ENCODE results near the gene EVC.
A peak's percentile ranks its signal among the peaks of the same experiment; 100 is the strongest.

EVC gene

DNA sequence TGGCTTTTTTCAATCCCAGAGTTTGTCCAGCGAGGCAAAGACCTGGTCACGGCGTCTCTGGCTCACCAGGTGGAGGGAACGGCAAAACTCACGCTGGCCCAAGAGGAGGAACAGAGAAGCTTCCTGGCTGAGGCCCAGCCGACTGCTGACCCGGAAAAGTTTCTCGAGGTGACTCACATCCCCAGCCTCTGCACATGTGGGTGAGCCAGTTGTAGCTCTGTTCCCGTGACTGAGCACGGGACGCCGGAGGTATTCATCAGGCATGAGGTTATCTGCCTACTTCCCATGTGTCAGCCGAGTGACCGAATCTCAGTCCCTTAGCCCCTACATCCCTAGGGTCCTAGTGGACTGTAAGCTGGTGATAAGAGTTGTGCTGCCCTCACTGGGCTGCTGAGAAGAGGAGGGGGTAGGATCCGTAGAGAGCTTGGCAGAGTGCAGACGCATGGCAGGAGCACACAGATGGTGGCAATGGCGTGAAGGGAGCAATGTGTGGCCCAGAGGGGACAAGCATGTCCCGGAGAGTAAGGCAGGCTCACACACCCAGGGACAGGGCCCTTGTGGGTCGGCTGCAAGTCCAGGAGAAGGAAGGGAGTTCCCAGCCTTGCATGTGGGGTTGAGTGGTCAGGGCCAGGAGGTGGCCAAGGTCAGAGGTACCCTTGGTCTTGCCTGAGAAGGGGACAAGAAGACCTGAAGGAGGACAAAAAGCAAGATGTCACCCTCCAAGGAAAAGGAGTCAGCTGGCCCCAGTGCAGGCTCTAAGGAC, 42.9 kb downstream of the EVC start:
- DNase-seq (ENCODE audit: extremely low read depth in 1 of 2, low read depth in 1 of 2): no peak

- no peak for DNase-seq (ENCODE audit: extremely low read depth in 1 of 2, low read depth in 1 of 2)
Measured at GRCh38 chr4:5754529-5754881, 43.5 kb downstream of the EVC start.

GRCh38 chr4:5755161-5755560, 44.2 kb downstream of the EVC start:
- no peak for DNase-seq (ENCODE audit: extremely low read depth in 1 of 2, low read depth in 1 of 2)

DNA sequence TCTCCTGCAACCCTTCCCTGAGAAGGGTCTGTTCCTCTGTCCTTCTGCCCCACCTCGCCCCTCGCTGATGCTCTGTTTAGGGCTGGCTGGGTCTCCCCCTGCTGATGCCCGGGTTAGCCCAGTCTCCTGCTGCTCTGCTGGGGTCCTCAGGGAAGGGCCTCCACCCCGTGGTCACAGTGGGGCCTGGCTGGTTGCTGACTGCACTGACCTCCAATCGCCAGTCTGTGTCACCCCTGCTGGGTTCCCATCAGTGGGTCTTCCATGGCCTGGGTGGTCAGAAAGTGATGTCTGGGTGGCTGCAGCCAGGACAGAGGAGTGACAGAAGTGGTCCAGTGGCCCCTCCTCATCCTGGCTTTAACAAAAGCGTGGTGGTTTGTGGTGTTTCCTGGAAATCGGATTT, 44.7 kb downstream of the EVC start:
- DNase-seq (ENCODE audit: extremely low read depth in 1 of 2, low read depth in 1 of 2): no peak

DNA sequence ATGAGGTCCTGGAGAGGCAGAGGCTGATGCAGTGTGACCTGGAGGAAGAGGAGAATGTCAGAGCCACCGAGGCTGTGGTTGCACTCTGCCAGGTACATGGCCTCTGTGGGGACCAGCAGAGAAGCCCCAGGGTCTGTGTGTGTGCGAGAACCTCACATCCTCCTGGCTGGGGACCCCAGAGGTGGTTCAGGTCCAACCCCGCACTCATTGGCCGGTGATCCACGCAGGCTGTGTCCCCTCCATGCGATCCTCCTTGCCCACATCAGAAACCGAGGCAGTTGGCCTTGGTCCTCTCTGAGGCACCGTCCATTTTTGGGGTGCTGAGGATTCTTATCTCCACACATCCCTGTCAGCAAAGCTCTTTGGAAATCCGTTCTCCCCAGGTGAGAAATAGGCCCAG, 45.3 kb downstream of the EVC start:
- DNase-seq (ENCODE audit: extremely low read depth in 1 of 2, low read depth in 1 of 2): no peak

GRCh38 chr4:5757091-5757490, 46.1 kb downstream of the EVC start:
- no peak for DNase-seq (ENCODE audit: extremely low read depth in 1 of 2, low read depth in 1 of 2)

GRCh38 chr4:5757536-5757935, 46.5 kb downstream of the EVC start:
- no peak for DNase-seq (ENCODE audit: extremely low read depth in 1 of 2, low read depth in 1 of 2)

DNA sequence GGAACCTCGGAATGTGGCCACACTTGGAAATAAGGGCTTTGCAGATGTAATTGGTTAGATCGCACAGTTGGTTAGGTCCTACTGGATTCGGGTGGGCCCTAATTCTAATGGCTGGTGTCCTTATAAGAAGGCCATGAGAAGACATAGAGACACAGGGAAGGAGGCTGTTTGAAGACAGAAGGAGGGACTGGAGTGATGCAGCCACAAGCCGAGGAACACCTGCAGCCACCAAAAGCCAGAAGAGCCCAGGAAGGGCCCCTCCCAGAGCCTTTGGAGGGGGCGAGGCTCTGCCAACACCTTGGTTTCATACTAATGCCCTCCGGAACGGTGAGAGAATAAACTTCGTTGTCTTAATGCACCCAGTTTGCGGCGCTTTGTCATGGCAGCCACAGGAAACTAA, 47.0 kb downstream of the EVC start:
- no peak for DNase-seq (ENCODE audit: extremely low read depth in 1 of 2, low read depth in 1 of 2)

GRCh38 chr4:5758741-5759140, 47.7 kb downstream of the EVC start:
- peak; percentile 3 to 53 for DNase-seq (ENCODE audit: extremely low read depth in 1 of 2, low read depth in 1 of 2)

GRCh38 chr4:5759236-5760075, 48.5 kb downstream of the EVC start:
- no peak for DNase-seq (ENCODE audit: extremely low read depth in 1 of 2, low read depth in 1 of 2)

DNA sequence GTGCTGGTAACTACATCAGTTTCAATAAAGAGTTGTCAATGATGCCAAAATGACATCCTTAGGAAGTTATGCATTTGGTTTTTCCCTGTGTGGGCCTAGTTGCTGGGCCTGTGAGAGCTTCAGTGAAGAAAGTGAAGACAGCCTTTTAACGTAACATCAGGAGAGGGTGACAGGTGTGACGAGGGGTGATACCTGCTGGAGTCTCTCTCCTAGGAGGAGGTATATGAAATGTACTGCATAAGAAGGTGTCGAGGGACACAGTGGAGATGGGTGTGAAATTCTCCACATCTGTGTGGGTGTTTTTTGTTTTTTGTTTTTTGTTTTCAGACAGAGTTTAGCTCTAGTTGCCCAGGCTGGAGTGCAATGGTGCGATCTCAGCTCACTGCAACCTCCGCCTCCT, 49.2 kb downstream of the EVC start:
- DNase-seq (ENCODE audit: extremely low read depth in 1 of 2, low read depth in 1 of 2): no peak

- DNase-seq (ENCODE audit: extremely low read depth in 1 of 2, low read depth in 1 of 2): no peak
Measured at GRCh38 chr4:5760936-5761480, 50.0 kb downstream of the EVC start.

DNA sequence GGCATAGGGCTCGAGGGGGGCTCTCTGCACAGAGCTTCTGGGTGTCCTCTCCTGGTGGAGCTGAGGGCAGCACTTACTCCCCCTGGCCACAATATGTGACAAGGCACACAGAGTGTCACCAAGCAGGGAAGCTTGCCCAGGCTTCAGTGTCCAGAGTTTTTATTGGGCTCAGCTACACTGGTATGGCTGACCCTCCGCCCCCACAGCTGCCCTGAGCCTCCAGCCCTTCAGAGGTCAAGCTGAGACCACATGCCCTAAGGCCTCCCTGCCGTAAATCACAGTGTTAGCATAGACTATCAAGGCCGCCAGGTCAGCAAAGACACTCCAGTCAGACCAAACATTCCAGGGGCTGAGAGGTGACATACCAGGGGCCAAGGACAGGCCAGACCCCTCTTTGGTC, 59.0 kb downstream of the EVC start:
- no peak for DNase-seq (ENCODE audit: extremely low read depth in 1 of 2, low read depth in 1 of 2)

- no peak for DNase-seq (ENCODE audit: extremely low read depth in 1 of 2, low read depth in 1 of 2)
Measured at GRCh38 chr4:5772528-5773270, 61.7 kb downstream of the EVC start.

DNA sequence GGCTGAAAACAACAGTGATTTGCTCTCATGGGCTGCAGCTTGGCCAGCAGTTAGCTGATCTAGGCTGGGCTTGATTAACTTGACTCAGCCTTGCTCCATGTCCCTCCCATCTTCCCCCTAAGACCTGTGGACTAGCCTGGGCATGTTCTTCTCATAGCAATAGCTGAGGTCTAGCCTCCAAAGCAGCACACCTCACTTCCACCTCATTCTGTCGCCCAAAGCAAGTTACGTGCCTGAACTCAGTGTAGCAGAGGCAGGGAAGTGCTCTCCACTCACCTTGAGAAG, 62.2 kb downstream of the EVC start:
- no peak for DNase-seq (ENCODE audit: extremely low read depth in 1 of 2, low read depth in 1 of 2)

- DNase-seq (ENCODE audit: extremely low read depth in 1 of 2, low read depth in 1 of 2): no peak
Measured at GRCh38 chr4:5774416-5775036, 63.5 kb downstream of the EVC start.

GRCh38 chr4:5776510-5776909, 65.5 kb downstream of the EVC start:
- no peak for DNase-seq (ENCODE audit: extremely low read depth in 1 of 2, low read depth in 1 of 2)

GRCh38 chr4:5780831-5781480, 70.0 kb downstream of the EVC start:
- DNase-seq (ENCODE audit: extremely low read depth in 1 of 2, low read depth in 1 of 2): no peak

DNA sequence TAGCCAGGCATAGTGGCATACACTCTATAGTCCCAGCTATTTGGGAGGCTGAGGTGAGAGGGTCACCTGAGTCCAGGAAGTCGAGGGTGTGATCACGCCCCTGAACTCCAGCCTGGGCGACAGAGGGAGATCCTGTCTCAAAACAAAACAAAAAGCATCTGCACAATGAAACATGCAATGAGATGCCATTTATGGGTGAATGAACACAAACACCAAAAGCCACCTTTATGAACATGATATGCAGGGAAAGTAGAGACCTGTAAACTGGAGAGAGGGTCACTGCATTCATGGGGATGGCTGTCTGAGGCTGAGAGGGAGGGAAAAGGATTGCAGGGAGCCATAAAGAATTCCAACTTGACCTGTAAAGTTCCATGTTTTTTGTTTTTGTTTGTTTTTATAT, 70.7 kb downstream of the EVC start:
- no peak for DNase-seq (ENCODE audit: extremely low read depth in 1 of 2, low read depth in 1 of 2)

GRCh38 chr4:5782829-5783476, 72.0 kb downstream of the EVC start:
- no peak for DNase-seq (ENCODE audit: extremely low read depth in 1 of 2, low read depth in 1 of 2)

Measured in stimulated activated CD8-positive, alpha-beta memory T cell treated with anti-CD3 and anti-CD28 coated beads, Interleukin-7, amount 100 ng/mL, for 48 hours (primary cell).